Osteocyte (in vitro differentiated cells): Measurements from ENCODE around the gene ERV3-1. TPM values are rescaled to one million over a fixed set of nuclear protein-coding genes. Genes with fewer than 3 reads are reported as not detected.

Experiments
- DNase-seq: peaks from one replicate; pipeline ENCODE4 v3.0.0; 2021; ENCODE audit warnings: mixed read lengths; ENCODE audit not compliant: unreplicated experiment; ENCODE audit errors: extremely low spot score
- H3K27ac Mint-ChIP-seq: one replicate; pipeline ENCODE4 v1.8.0; 2021; ENCODE audit warnings: mild to moderate bottlenecking, mixed read lengths; ENCODE audit not compliant: unreplicated experiment
- H3K27me3 Mint-ChIP-seq: one replicate; pipeline ENCODE4 v1.8.0; 2021; ENCODE audit warnings: mixed read lengths; ENCODE audit not compliant: unreplicated experiment
- H3K36me3 Mint-ChIP-seq: one replicate; pipeline ENCODE4 v1.8.0; 2021; ENCODE audit warnings: mixed read lengths; ENCODE audit not compliant: unreplicated experiment
- H3K4me1 Mint-ChIP-seq: one replicate; pipeline ENCODE4 v1.8.0; 2021; ENCODE audit warnings: mixed read lengths; ENCODE audit not compliant: unreplicated experiment
- H3K4me3 Mint-ChIP-seq: one replicate; pipeline ENCODE4 v1.8.0; 2021; ENCODE audit warnings: mild to moderate bottlenecking, moderate library complexity, mixed read lengths; ENCODE audit not compliant: unreplicated experiment
- H3K9me3 Mint-ChIP-seq: one replicate; pipeline ENCODE4 v1.8.0; 2021; ENCODE audit warnings: mixed read lengths; ENCODE audit not compliant: unreplicated experiment
- total RNA-seq: library from RNA; stranded (reverse); gene quantifications from 2 replicates; pipeline ENCODE4 v1.2.1, GENCODE V29; 2021
- TF ChIP-seq, protein P1 (sequence below): fragments of 200-600 bp; sonication (generic); IDR thresholded peaks from 2 replicates; pipeline ENCODE4 v1.5.0; 2021; ENCODE audit warnings: antibody characterized with exemption, mild to moderate bottlenecking, moderate library complexity

ERV3-1 gene
- total RNA-seq, 1 donor from 2014 or later: 19.0 TPM

GRCh38 chr7:64990936-64991335, 15.6 kb downstream of the ERV3-1 start, which contains the start of gene ZNF117:
Gene ZNF117 (minus strand): TSS chr7:64991036.
- TF ChIP-seq, protein P1, sequence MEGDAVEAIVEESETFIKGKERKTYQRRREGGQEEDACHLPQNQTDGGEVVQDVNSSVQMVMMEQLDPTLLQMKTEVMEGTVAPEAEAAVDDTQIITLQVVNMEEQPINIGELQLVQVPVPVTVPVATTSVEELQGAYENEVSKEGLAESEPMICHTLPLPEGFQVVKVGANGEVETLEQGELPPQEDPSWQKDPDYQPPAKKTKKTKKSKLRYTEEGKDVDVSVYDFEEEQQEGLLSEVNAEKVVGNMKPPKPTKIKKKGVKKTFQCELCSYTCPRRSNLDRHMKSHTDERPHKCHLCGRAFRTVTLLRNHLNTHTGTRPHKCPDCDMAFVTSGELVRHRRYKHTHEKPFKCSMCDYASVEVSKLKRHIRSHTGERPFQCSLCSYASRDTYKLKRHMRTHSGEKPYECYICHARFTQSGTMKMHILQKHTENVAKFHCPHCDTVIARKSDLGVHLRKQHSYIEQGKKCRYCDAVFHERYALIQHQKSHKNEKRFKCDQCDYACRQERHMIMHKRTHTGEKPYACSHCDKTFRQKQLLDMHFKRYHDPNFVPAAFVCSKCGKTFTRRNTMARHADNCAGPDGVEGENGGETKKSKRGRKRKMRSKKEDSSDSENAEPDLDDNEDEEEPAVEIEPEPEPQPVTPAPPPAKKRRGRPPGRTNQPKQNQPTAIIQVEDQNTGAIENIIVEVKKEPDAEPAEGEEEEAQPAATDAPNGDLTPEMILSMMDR: no peak
- no peak for DNase-seq
- Mint-ChIP-seq H3K27ac (no peak within 1 kb of the TSS), H3K9me3 (peaks cover 80% of the 10 kb centered on the region), H3K27me3 (no peaks in the 10 kb centered on the region), H3K36me3 (peaks cover 62% of the 10 kb centered on the region), H3K4me3 (no peak within 1 kb of the TSS), H3K4me1 (no peaks in the 10 kb centered on the region)

DNA sequence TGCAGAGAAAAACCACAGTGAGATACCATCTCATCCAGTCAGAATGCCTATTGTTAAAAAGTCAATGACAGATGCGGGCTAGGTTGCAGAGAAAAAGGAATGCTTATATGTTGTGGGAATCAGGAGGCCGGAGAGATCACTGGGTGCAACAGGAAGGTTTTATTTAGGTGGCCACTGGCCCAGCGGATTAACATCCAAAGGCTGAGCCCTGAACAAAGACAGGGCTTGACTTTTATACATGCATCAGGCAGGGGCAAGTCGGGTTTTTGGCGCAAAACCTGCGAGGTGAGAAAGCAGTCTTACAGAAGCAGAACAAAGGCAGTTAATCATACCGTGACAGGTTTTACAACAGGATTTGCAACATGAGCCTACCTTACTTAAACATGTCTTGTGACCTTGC, 16.3 kb downstream of the ERV3-1 start:
- Mint-ChIP-seq H3K4me3 (no peak overlapping the region), H3K36me3 (peaks cover 65% of the 10 kb centered on the region), H3K27me3 (no peaks in the 10 kb centered on the region), H3K27ac (no peak overlapping the region), H3K9me3 (peaks cover 76% of the 10 kb centered on the region), H3K4me1 (no peaks in the 10 kb centered on the region)
- no peak for DNase-seq
- TF ChIP-seq, protein P1: no peak

DNA sequence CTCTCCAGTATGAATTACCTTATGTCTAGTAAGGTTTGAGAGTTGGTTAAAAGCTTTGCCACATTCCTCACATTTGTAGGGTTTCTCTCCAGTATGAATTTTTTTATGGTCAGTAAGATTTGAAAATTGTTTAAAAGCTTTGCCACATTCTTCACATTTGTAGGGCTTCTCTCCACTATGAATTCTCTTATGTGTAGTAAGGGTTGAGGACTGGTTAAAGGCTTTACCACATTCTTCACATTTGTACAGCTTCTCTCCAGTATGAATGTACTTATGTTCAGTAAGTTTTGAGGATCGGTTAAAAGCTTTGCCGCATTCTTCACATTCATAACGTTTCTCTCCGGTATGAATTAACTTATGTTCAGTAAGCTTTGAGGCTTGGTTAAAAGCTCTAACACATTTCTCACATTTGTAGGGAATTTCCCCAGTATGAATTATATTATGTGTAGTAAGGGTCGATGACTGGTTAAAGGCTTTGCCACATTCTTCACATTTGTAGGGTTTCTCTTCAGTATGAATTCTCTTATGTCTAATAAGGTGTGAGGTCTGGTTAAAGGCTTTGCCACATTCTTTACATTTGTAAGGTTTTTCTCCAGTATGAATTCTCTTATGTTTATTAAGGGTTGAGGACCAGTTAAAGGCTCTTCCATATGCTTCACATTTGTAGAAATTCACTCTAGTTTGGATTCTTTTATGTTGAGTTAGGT, 27.8 kb downstream of the ERV3-1 start:
- Mint-ChIP-seq H3K4me3 (no peak overlapping the region), H3K27ac (no peak overlapping the region), H3K27me3 (no peaks in the 10 kb centered on the region), H3K9me3 (peaks cover 68% of the 10 kb centered on the region), H3K36me3 (peaks cover 68% of the 10 kb centered on the region), H3K4me1 (no peaks in the 10 kb centered on the region)
- no peak for DNase-seq
- TF ChIP-seq, protein P1: no peak

DNA sequence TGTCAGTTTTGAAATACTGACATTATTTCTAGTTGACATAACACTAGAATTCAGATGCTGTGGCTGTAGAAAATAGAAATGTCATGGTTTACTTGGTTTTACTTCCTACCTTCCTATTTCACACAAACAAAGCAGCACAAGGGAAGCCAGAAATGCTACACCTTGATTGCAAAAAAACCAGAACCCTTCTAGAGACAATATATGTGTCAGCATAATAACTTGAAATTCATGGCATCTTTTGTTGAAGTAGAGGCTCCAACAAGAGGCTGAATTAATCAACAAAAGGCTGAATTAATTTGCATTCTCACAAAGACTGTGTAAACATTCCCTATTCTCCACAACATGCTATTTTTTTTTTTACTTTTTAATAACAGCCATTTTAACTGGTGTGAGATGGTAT, 40.9 kb downstream of the ERV3-1 start:
- no peak overlapping the region for H3K4me3 Mint-ChIP-seq

GRCh38 chr7:64959072-64959747, 47.3 kb downstream of the ERV3-1 start:
- H3K27me3 Mint-ChIP-seq: no peaks in the 10 kb centered on the region
- no peaks in the 10 kb centered on the region for H3K36me3 Mint-ChIP-seq
- H3K4me1 Mint-ChIP-seq: no peaks in the 10 kb centered on the region
- peaks cover 30% of the 10 kb centered on the region for H3K9me3 Mint-ChIP-seq
- TF ChIP-seq, protein P1: no peak
- no peak overlapping the region for H3K27ac Mint-ChIP-seq
- no peak overlapping the region for H3K4me3 Mint-ChIP-seq
- DNase-seq: no peak

More for the DNA sequence above, 40.9 kb downstream of the ERV3-1 start:
- Mint-ChIP-seq H3K4me1 (no peaks in the 10 kb centered on the region), H3K27me3 (no peaks in the 10 kb centered on the region), H3K27ac (no peak overlapping the region), H3K36me3 (no peaks in the 10 kb centered on the region), H3K9me3 (peaks cover 37% of the 10 kb centered on the region)
- no peak for DNase-seq
- TF ChIP-seq, protein P1: no peak
